ENCODE results near the gene TCL1B.

TCL1B gene

GRCh38 chr14:95667249-95667693 is 19.0 kb upstream of the TCL1B start:
- no peak for DNase-seq (ENCODE audit: low spot score)

- no peak for DNase-seq (ENCODE audit: low spot score)
Measured at GRCh38 chr14:95668235-95668772, 17.9 kb upstream of the TCL1B start.

GRCh38 chr14:95674613-95675012 is 11.6 kb upstream of the TCL1B start:
- DNase-seq (ENCODE audit: low spot score): no peak

- DNase-seq (ENCODE audit: low spot score): no peak
Measured at GRCh38 chr14:95675486-95675885, 10.7 kb upstream of the TCL1B start.

- no peak for DNase-seq (ENCODE audit: low spot score)
Measured at GRCh38 chr14:95677179-95677835, 8.9 kb upstream of the TCL1B start.

- no peak for DNase-seq (ENCODE audit: low spot score)
Measured at GRCh38 chr14:95679148-95679815, 6.9 kb upstream of the TCL1B start.

GRCh38 chr14:95679998-95680735 is 6.1 kb upstream of the TCL1B start:
- no peak for DNase-seq (ENCODE audit: low spot score)

- DNase-seq (ENCODE audit: low spot score): no peak
Measured at GRCh38 chr14:95681153-95681552, 5.1 kb upstream of the TCL1B start.

GRCh38 chr14:95683793-95684192 is 2.4 kb upstream of the TCL1B start:
- no peak for DNase-seq (ENCODE audit: low spot score)

- DNase-seq (ENCODE audit: low spot score): no peak
Measured at GRCh38 chr14:95686935-95687334, 709 bp downstream of the TCL1B start.

GRCh38 chr14:95689441-95689840 is 3.2 kb downstream of the TCL1B start:
- no peak for DNase-seq (ENCODE audit: low spot score)

- DNase-seq (ENCODE audit: low spot score): no peak
Measured at GRCh38 chr14:95690815-95691214, 4.6 kb downstream of the TCL1B start.

- no peak for DNase-seq (ENCODE audit: low spot score)
Measured at GRCh38 chr14:95691591-95691990, 5.4 kb downstream of the TCL1B start.

- DNase-seq (ENCODE audit: low spot score): no peak
Measured at GRCh38 chr14:95692109-95692508, 5.9 kb downstream of the TCL1B start.

- no peak for DNase-seq (ENCODE audit: low spot score)
Measured at GRCh38 chr14:95695051-95695450, 8.8 kb downstream of the TCL1B start.

GRCh38 chr14:95695913-95696312 is 9.7 kb downstream of the TCL1B start:
- no peak for DNase-seq (ENCODE audit: low spot score)

GRCh38 chr14:95696741-95697140 is 10.5 kb downstream of the TCL1B start:
- no peak for DNase-seq (ENCODE audit: low spot score)

GRCh38 chr14:95697764-95698163 is 11.5 kb downstream of the TCL1B start:
- DNase-seq (ENCODE audit: low spot score): no peak

- DNase-seq (ENCODE audit: low spot score): no peak
Measured at GRCh38 chr14:95698287-95698686, 12.1 kb downstream of the TCL1B start.

- DNase-seq (ENCODE audit: low spot score): no peak
Measured at GRCh38 chr14:95699412-95699811, 13.2 kb downstream of the TCL1B start.

- DNase-seq (ENCODE audit: low spot score): no peak
Measured at GRCh38 chr14:95700221-95700976, 14.2 kb downstream of the TCL1B start.

- DNase-seq (ENCODE audit: low spot score): no peak
Measured at GRCh38 chr14:95701846-95702221, 15.6 kb downstream of the TCL1B start.
